Coronary artery (tissue), 2 donors: ENCODE data around the gene USP7.

Source experiments
- DNase-seq: peaks from one replicate; pipeline ENCODE4 v3.0.0-alpha.2; 2017; ENCODE audit warnings: low spot score
- H3K27ac ChIP-seq, 2 donors: fragments of 200-600 bp; sonication (generic); one replicate each; pipeline ENCODE4 v1.5.1; 2016 to 2019
- H3K4me3 ChIP-seq: fragments of 200-600 bp; sonication (generic); 2 replicates; pipeline ENCODE4 v1.5.1; 2016; ENCODE audit warnings: mild to moderate bottlenecking, moderate library complexity
- TF ChIP-seq, protein P1 (sequence below): fragments of 200-600 bp; sonication (generic); IDR thresholded peaks from one replicate; pipeline ENCODE4 v1.5.1; 2019; ENCODE audit warnings: antibody characterized with exemption

The USP7 gene

DNA sequence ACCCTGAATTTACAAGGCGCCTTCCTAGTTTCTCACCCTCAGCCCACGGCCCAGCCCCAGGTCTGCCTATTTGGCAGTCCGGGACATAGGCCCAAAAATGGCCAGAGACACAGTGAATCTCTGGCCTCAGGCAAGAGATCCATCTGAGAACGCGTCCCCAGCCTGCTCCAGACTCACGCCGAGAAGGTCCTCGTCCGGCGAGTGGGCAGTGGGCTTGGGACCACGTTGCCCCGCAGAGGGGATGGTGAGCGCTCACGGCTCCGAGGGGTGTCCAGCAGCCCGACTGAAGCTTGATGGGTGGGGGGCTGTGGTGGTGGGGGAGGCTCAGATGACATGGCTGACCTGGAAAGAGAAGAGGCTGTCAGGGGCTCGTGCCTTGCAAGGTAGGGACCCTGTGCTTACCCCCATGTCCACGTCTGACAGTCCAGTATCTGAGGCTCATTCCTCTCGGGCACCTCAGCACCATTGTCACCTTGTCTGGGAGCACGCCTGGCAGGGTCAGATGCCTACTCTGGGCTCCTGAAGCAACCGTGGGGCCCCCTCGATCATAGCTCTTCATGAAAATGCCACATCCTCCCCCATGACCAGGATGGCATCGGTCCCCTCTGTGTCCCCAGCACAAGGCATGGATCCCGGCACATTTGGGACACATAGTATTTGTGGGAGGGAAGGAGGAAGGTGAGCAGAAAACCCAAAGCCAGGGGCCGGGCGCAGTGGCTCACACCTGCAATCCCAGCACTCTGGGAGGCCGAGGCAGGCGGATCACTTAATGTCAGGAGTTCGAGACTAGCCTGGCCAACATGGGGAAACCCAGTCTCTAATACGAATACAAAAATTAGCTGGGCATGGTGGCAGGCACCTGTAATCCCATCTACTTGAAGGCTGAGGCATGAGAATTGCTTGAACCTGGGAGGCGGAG is 104.5 kb downstream of the USP7 start:
- TF ChIP-seq, protein P1, sequence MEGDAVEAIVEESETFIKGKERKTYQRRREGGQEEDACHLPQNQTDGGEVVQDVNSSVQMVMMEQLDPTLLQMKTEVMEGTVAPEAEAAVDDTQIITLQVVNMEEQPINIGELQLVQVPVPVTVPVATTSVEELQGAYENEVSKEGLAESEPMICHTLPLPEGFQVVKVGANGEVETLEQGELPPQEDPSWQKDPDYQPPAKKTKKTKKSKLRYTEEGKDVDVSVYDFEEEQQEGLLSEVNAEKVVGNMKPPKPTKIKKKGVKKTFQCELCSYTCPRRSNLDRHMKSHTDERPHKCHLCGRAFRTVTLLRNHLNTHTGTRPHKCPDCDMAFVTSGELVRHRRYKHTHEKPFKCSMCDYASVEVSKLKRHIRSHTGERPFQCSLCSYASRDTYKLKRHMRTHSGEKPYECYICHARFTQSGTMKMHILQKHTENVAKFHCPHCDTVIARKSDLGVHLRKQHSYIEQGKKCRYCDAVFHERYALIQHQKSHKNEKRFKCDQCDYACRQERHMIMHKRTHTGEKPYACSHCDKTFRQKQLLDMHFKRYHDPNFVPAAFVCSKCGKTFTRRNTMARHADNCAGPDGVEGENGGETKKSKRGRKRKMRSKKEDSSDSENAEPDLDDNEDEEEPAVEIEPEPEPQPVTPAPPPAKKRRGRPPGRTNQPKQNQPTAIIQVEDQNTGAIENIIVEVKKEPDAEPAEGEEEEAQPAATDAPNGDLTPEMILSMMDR = no peak
- H3K27ac ChIP-seq = peak overlapping the region; percentile 1 to 68
- H3K4me3 ChIP-seq = no peak overlapping the region
- DNase-seq = no peak

DNA sequence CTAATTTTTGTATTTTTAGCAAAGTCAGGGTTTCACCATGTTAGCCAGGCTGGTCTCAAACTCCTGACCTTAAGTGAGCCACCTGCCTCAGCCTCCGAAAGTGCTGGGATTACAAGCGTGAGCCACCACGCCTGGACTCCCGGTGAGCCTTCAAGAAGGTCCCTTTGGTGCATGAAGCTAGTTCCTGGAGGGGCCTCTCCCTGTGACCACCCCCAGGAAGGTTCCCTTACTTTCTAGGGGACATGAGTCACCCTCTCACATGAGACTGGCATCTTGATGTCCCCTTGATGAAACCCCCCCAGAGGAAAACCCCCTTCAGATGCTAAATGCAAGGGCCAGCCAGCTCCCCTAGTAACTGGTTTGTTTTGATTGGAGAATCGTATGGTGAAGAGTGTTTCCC is 107.7 kb downstream of the USP7 start:
- Histone ChIP-seq H3K4me3 (no peak overlapping the region), H3K27ac (no peak overlapping the region)
- DNase-seq = no peak
- TF ChIP-seq, protein P1 = no peak

DNA sequence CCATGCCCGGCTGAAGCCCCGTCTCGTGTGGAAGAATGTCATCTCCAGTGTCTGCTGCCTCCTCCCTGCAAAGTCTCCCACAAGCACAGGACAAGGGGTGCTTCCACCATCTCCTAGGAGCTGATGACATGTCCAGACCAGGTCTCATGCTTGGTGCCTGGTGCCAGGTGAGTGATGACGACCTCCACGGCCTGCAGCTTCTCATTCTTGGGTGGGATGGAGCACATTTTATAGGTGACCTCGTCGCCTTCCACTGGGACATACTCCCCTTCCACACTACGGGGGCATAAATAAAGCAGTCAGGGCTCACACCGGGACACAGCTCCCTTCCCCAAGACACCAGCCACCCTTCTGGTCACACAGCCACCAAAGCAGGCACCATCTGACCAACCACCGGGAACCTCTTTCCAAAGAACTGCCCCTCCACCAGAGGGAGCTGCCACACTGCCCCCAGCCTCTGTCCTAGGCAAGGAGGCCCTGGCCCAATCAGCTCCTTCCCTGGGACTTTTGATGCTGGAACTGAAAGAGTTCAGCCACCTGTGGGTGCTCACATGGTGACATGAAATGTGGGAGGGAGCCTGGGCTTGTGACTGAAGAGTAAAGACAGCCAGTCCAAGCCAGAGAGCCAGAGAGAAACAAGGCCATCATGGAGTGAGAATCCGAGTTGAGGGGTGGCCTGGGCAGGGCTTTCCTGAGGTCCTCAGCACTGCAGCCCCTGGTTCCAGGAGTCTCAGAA is 108.5 kb downstream of the USP7 start:
- Histone ChIP-seq H3K4me3 (no peak overlapping the region), H3K27ac (peak overlapping the region in 1 of 2 donors; percentile 32)
- DNase-seq = no peak
- TF ChIP-seq, protein P1 = no peak

DNA sequence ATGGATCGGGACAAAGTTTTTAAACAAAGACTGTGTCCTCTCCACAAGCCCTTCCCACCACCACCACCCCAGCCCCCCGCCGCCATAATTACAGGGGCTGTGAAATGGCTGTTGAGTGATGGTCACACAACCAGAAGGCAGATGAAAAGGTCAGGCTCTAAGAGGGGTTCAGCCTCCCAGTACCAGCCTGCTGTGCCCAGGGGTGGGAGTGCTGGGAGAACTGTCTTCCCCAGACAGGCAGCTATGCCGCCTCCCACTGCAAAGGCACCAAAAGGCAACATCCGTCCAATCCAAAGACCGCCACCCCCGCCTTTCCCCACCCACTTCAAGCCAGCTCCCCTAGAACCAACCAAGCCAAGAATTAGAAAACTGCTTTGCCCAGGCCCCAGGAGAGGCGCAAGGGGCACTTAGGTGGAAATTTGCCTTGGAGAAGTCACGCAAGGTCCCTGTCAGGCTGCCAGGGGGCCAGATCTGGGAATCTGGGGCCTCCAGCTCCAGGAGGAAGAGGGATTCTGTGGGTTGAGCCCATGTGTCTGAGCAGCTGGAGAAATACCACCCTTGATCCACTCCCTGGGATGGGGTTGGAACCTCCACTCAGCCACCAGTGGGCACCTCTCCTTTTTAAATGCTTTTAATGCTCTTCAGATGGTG is 109.3 kb downstream of the USP7 start:
- TF ChIP-seq, protein P1 = no peak
- H3K27ac ChIP-seq = peak overlapping the region in 1 of 2 donors; percentile 32
- no peak for DNase-seq
- no peak overlapping the region for H3K4me3 ChIP-seq

DNA sequence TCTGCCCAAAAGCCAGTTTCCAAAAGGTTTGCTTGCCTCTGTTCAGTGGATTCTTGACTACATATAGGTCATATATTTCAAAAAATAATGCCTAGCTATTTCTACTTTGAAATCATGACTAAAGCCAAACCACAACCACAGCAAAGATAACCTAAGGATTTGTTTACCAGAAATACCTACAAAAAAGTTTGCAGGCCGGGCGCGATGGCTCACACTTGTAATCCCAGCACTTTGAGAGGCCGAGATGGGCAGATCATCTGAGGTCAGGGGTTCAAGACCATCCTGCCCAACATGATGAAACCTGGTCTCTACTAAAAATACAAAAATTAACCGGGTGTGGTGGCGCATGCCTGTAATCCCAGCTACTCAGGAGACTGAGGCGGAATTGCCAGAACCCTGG is 110.1 kb downstream of the USP7 start:
- Histone ChIP-seq H3K27ac (peak overlapping the region in 1 of 2 donors; percentile 8), H3K4me3 (no peak overlapping the region)
- TF ChIP-seq, protein P1 = no peak
- DNase-seq = no peak

DNA sequence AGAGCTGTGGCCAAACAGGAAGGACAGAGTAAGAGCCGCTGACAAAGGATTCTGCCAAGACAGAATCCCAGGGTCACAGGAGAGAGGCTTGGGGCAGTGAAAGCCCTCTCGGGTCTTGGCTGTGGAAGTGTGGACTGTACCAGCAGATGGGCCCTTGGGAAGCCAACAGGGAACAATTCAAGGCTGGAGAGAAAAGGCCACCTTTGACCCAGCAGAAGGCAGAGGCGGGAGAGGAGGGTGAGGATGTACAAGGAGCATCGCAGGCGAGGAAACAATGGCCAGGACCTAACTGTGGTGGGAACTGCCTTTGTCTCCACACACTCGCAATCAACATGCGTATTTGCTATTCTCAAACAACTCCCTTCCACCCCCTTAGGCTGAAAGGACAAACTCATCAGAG is 110.6 kb downstream of the USP7 start:
- TF ChIP-seq, protein P1 = no peak

More for the DNA sequence above, 110.6 kb downstream of the USP7 start:
- Histone ChIP-seq H3K27ac (peak overlapping the region in 1 of 2 donors; percentile 8), H3K4me3 (no peak overlapping the region)
- DNase-seq = no peak
